Measurements from ENCODE around the gene RBBP7. TPM values are rescaled to one million over a fixed set of nuclear protein-coding genes. Genes with fewer than 3 reads are reported as not detected.

RBBP7 gene
- polyA plus RNA-seq, 3 donors, result 32.2 to 56.8 (median 52.6) TPM

GRCh38 chrX:16836371-16836770, 33.8 kb downstream of the RBBP7 start:
- Histone ChIP-seq H3K4me2 (replicated peaks; ENCODE audit: extremely low read depth, low read length, poor library complexity, severe bottlenecking) (no peak overlapping the region), H4K20me1 (ENCODE audit: insufficient read depth, low read length) (no peaks in the 10 kb centered on the region), H3K9me3 (replicated peaks in 1 of 2; ENCODE audit: control insufficient read depth in 1 of 2, insufficient read depth in 1 of 2, low read length in 2 of 2) (no peaks in the 10 kb centered on the region), H3K79me2 (ENCODE audit: insufficient read depth, low read length) (no peaks in the 10 kb centered on the region), H3K27me3 (ENCODE audit: control insufficient read depth in 2 of 2, insufficient read depth in 2 of 2, low read length in 2 of 2) (peaks cover 0 to 10% of the 10 kb centered on the region in 2 donors), H3K4me3 (replicated peaks in 1 of 3; ENCODE audit: low read depth in 2 of 3, low read length in 3 of 3) (no peak overlapping the region), H3K36me3 (replicated peaks in 1 of 2; ENCODE audit: control insufficient read depth in 1 of 2, insufficient read depth in 2 of 2, low read length in 2 of 2) (peaks cover 49 to 80% of the 10 kb centered on the region in 2 donors), H3K9ac (ENCODE audit: insufficient read depth, low read length, poor library complexity, severe bottlenecking) (no peak overlapping the region), H2AFZ (ENCODE audit: insufficient read depth, low read depth, low read length, poor library complexity, severe bottlenecking) (no peak overlapping the region), H3K4me1 (ENCODE audit: control insufficient read depth in 1 of 2, insufficient read depth in 2 of 2, low read length in 2 of 2) (no peaks in the 10 kb centered on the region), H3K27ac (ENCODE audit: low read depth in 1 of 2, low read length in 2 of 2) (no peak overlapping the region)
- WGBS (ENCODE audit: insufficient coverage), result 79% methylated on average over 6 of the region's 9 CpGs
- Mint-ChIP-seq H3K4me1 (peaks cover 2% of the 10 kb centered on the region), H3K36me3 (peaks cover 53 to 67% of the 10 kb centered on the region in 2 donors), H3K27ac (peak overlapping the region in 2 of 7 donors; percentile 10 to 71), H3K4me3 (no peak overlapping the region), H3K27me3 (ENCODE audit: low read depth in 3 of 3) (peaks cover 0 to 35% (median 0%) of the 10 kb centered on the region in 3 donors), H3K9me3 (peaks cover 0 to 1% (median 0%) of the 10 kb centered on the region in 7 donors)
- intact Hi-C loops (cut with micrococcal nuclease), result no loop called here
- peak; percentile 10 to 25 (median 18) for DNase-seq
- TF ChIP-seq CTCF (IDR thresholded peaks at IDR 0.05), result peak; percentile 31

- Histone ChIP-seq H3K4me2 (replicated peaks; ENCODE audit: extremely low read depth, low read length, poor library complexity, severe bottlenecking) (no peak overlapping the region), H2AFZ (ENCODE audit: insufficient read depth, low read depth, low read length, poor library complexity, severe bottlenecking) (no peak overlapping the region), H3K4me1 (ENCODE audit: control insufficient read depth in 1 of 2, insufficient read depth in 2 of 2, low read length in 2 of 2) (no peaks in the 10 kb centered on the region), H3K36me3 (replicated peaks in 1 of 2; ENCODE audit: control insufficient read depth in 1 of 2, insufficient read depth in 2 of 2, low read length in 2 of 2) (peaks cover 44 to 73% of the 10 kb centered on the region in 2 donors), H4K20me1 (ENCODE audit: insufficient read depth, low read length) (no peaks in the 10 kb centered on the region), H3K79me2 (ENCODE audit: insufficient read depth, low read length) (no peaks in the 10 kb centered on the region), H3K27me3 (ENCODE audit: control insufficient read depth in 2 of 2, insufficient read depth in 2 of 2, low read length in 2 of 2) (peaks cover 0 to 10% of the 10 kb centered on the region in 2 donors), H3K9ac (ENCODE audit: insufficient read depth, low read length, poor library complexity, severe bottlenecking) (no peak overlapping the region), H3K9me3 (replicated peaks in 1 of 2; ENCODE audit: control insufficient read depth in 1 of 2, insufficient read depth in 1 of 2, low read length in 2 of 2) (no peaks in the 10 kb centered on the region), H3K27ac (ENCODE audit: low read depth in 1 of 2, low read length in 2 of 2) (no peak overlapping the region), H3K4me3 (replicated peaks in 1 of 3; ENCODE audit: low read depth in 2 of 3, low read length in 3 of 3) (no peak overlapping the region)
- WGBS (ENCODE audit: insufficient coverage), result no CpG with 5 or more reads among the region's 6 CpGs
- Mint-ChIP-seq H3K27ac (peak overlapping the region in 1 of 7 donors; percentile 2), H3K9me3 (peaks cover 0 to 1% (median 0%) of the 10 kb centered on the region in 7 donors), H3K4me3 (no peak overlapping the region), H3K4me1 (peaks cover 2% of the 10 kb centered on the region), H3K27me3 (ENCODE audit: low read depth in 3 of 3) (peaks cover 0 to 25% (median 0%) of the 10 kb centered on the region in 3 donors), H3K36me3 (peaks cover 47 to 63% of the 10 kb centered on the region in 2 donors)
- TF ChIP-seq CTCF (IDR thresholded peaks at IDR 0.05), result no peak
- intact Hi-C loops (cut with micrococcal nuclease), result no loop called here
- DNase-seq, result no peak
Observed at GRCh38 chrX:16834806-16835205, 35.4 kb downstream of the RBBP7 start.
